UCSD-AML1 (cell line): Measurements from ENCODE around the gene MILR1.
"Not testable (repeated sequence)": the region's sequence is repeated elsewhere in the genome, so short reads cannot be mapped to it uniquely, and the experiment has no call there.

Experiments used
- DNase-seq: peaks from one replicate; lab custom pipeline; 2025; ENCODE audit not compliant: unreplicated experiment; lab: John Stamatoyannopoulos, UW

The MILR1 gene, protein sequence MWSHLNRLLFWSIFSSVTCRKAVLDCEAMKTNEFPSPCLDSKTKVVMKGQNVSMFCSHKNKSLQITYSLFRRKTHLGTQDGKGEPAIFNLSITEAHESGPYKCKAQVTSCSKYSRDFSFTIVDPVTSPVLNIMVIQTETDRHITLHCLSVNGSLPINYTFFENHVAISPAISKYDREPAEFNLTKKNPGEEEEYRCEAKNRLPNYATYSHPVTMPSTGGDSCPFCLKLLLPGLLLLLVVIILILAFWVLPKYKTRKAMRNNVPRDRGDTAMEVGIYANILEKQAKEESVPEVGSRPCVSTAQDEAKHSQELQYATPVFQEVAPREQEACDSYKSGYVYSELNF

DNA sequence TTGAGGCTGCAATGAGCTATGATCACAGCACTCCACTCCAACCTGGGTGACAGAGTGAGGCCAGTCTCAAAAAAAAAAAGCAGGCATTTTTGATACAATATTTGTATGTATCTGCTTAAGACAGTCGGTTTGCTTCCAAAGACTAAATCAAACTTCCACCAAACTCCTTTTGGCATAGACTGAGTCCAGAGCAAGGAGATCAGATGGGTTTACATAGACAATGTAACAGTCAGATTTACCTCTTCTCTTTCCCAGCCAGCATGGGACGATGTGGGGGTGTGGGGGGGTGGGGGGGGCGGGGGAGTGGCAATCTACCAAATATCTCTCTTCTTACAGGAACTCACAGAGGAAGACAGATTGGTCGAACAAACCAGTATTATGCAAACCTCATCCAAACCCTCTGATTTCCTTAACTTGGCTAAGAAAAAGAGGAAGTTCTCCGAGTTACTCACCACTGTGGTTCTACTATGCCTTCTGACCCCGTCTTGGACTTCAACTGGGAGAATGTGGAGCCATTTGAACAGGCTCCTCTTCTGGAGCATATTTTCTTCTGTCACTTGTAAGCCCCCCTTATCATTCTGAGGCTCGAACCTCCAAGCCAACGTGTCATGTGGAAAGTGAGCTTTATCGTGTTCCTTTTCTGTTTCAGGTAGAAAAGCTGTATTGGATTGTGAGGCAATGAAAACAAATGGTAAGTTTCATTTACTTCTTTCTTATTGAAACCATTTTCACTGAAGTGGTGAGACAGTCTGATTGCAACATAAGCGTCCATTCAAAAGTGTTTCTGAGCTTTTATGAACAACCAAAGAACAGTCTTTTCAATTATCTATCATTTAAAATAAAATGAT, at the start of gene MILR1:
Gene MILR1 (plus strand): TSS at position 451 of the 848 bp plus-strand sequence. CDS start 54 bp downstream, at position 505.
- DNase-seq, result peak; percentile 42

DNA sequence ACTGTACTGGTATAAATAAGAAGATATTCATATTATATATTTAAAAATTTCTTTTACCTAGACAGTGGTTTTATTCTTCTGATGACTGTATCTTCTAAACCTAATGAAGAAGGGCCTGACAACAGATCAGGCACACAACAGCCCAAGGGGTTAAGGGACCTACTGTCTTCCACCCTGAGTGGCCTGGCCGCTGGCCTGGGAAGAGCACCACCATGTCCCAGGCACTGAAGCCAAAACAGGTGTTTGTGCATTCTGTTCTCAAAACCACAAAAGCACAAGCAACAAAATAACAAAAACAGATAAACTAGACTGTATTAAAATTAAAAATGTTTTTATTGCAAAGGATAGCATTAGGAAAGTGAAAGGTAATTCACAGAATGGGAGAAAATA, 49.2 kb upstream of the MILR1 start:
- no peak for DNase-seq

- DNase-seq, result no peak
These were observed 48.3 kb upstream of the MILR1 start for GRCh38 chr17:64400642-64401041.

GRCh38 chr17:64401244-64401860, 47.6 kb upstream of the MILR1 start:
- no peak for DNase-seq

- DNase-seq, result no peak
These were observed 47.0 kb upstream of the MILR1 start for GRCh38 chr17:64401941-64402340.

DNA sequence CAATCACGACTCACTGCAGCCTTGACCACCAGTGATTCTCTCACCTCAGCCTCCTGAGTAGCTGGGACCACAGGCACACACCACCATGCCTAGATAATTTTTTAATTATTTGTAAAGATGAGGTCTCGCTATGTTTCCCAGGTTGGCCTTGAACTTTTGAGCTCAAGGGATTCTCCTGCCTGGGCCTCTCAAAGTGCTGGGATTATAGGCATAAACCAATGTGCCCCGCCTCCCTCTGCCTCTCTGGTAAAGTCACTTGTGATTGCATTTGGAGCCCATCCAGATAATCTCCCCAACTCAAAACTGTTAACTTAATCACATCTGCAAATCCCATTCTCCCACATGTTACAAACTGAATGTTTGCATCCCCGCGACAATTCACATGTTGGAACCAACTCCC, 46.4 kb upstream of the MILR1 start:
- DNase-seq, result no peak

GRCh38 chr17:64403881-64404460, 44.9 kb upstream of the MILR1 start:
- no peak for DNase-seq

- no peak for DNase-seq
These were observed 42.4 kb upstream of the MILR1 start for GRCh38 chr17:64406321-64407200.

DNA sequence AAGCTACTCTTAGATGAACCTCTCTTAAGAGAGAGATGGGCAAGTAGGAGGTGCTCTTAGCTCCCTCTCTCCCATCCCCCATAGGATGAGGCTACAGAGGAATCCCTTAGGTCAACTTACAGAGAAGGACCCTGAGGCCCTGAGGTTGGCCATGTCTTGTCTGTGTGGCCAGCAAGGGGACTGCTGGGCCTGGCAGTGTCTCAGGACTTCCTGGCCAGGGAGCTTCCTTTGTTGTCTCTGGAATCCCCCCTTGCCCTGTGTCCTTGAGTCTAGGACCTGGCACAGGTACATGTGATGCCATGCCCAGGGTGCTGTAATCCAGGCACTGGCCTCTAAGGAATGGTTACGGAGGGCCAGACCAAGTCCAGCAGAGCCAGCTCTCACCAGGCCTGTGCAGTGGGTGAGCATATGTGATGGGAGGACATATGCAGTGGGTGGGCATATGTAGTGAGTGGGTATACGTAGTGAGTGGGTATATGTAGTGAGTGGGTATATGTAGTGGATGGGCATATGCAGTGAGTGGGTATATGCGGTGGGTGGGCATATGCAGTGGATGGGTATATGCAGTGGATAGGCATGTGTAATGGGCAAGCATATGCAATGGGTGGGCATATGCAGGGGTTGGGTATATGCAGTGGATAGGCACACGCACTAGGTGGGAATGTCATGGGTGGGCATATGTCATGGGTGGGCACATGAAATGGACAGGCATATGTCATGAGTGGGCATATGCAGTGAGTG, 38.0 kb upstream of the MILR1 start:
- DNase-seq, result no peak

DNA sequence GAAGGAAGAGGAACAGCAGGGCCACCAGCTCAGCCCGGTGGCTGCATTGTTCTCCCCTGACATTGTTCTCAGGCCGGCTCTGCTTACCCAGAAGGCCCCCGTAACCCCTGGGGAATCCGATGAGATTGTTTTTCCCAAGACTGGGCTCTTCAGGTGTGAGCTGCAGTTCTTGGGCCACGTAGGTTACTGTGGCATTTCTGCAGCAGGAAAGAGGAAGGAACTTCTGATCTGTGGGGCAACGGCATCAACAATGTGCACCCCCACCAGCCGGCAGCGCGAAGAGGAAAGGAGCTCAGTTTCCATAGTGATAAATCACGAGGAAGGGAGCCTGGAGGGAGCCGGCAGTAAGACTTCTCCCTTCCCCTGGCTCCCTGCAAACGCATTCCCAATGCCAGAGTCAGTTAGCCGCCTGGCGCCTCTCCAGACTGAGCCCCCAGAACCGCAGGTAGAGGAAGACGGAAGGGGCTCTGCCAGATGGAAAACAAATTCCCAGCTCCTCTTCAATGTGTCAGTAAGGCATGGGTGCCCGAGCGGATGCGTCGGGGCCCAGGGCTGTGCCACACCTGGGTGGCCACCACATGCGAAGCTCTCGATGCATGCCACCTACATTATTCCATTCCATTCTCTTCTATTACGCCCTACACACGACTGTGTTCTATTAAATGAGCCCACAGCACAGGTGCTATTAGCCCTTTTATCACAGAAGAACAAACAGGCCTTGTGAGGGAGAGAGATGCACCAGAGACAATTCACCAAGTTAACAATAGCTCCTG, 36.7 kb upstream of the MILR1 start:
- DNase-seq, result peak; percentile 75

- DNase-seq, result no peak
These were observed 36.0 kb upstream of the MILR1 start for GRCh38 chr17:64412944-64413381.

GRCh38 chr17:64413513-64413912, 35.4 kb upstream of the MILR1 start:
- DNase-seq, result no peak

DNA sequence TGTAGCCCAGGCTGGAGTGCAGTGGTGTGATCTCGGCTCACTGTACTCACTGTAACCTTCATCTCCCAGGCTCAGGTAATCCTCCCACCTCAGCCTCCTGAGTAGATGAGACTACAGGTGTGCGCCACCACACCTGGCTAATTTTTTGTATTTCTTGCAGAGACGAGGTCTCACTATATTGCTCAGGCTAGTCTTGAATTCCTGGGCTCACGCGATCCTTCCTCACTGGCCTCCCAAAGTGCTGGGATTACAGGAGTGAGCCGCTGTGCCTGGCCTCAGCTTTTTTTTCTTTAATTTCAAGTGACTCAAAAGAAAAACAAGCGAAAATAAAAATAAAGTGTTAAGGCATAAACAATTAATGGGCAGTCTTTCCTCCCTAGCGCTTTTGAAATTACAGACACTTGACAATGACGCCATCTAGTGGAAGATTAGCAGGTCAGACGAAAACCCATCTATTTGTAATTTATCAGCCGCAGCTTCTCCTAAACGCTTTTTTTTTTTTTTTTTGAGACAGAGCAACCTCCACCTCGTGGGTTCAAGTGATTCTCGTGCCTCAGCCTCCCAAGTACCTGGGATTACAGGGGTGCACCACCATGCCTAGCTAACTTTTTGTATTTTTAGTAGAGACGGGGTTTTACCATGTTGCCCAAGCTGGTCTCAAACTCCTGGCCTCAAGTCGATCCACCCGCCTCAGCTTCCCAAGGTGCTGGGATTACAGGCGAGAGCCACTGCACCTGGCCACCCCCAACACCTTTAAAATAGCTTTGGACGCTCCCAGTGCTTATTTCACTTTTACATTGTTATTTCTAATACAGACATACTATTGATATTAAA, 30.2 kb upstream of the MILR1 start:
- no peak for DNase-seq

GRCh38 chr17:64420143-64420670, 28.7 kb upstream of the MILR1 start:
- peak; percentile 36 for DNase-seq

DNA sequence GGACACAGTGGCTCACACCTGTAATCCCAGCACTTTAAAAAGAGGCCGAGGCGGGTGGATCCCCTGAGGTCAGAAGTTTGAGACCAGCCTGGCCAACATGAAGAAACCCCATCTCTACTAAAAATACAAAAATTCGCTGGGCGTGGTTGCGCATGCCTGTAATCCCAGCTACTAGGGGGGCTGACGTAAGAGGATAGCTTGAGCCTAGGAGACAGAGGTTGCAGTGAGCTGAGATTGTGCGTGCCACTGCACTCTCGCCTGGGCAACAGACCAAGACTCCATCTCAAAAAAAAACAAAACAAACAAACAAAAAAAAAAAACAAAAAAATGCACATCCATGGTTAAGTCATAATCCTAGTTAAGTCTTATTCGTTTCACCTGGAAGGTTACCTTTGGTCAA, 26.8 kb upstream of the MILR1 start:
- not testable (repeated sequence) for DNase-seq

DNA sequence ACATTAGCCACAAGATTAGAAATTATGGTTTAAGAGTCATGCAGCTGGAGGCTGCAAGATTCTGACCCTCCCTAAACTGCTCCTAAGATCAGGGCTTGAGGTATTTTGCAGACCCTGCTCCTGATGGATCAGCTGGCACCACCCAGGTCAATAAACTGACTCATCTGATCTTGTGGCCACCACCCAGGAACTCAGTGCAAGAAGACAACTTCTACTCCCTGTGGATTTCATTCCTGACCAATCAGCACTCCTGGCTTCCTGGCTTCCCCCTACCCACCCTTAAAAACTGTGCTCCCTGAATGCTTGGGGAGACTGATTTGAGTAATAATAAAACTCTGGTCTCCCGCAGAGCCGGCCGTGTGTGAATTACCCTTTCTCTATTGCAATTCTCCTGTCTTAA, 25.0 kb upstream of the MILR1 start:
- no peak for DNase-seq

DNA sequence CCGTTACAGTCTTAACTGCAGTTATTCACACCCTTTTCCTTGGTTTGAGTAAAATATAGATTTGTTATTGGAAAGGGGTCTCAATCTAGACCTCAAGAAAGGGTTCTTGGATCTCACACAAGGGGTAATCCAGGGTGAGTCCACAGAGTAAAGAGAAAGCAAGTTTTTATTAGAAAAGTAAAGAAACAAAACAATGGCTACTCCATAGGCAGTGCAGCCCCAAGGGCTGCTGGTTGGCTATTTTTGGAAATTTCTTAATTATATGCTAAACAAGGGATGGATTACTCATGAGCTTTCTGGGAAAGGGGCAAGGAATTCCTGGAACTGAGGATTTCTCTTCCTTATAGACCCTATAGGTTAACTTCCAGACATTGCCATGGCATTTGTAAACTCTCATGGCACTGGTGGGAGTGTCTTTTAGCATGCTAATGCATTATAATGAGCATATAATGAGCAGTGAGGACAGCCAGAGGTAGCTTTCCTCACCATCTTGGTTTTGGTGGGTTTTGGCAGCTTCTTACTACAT, 24.5 kb upstream of the MILR1 start:
- no peak for DNase-seq

GRCh38 chr17:64425191-64425590, 23.7 kb upstream of the MILR1 start:
- DNase-seq, result no peak
